ENCODE results near the gene DEDD2.

DEDD2 gene

DNA sequence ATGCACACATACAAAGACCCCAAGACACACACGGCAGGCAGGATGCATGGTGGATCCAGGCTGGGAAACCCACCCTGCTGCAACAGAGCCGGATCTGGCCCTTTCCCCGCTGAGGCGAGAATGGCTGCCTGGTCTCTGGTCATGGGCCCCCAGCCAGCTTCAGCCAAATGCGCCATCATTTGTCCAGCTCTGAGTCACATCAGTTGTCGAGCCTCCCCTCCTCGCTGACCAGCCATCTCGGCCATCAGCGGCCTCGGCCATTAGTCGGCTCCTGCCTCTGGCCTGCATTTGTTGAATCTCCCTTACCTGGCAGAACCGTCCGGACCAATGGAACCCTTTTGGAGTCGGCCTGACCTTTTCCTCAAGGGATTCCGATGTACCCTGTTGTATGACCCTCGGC lies 46.8 kb downstream of the DEDD2 start:
- DNase-seq (ENCODE audit: low read depth in 2 of 2) = no peak

- DNase-seq (ENCODE audit: low read depth in 2 of 2) = no peak
These were observed 47.7 kb downstream of the DEDD2 start for GRCh38 chr19:42169486-42170413.

DNA sequence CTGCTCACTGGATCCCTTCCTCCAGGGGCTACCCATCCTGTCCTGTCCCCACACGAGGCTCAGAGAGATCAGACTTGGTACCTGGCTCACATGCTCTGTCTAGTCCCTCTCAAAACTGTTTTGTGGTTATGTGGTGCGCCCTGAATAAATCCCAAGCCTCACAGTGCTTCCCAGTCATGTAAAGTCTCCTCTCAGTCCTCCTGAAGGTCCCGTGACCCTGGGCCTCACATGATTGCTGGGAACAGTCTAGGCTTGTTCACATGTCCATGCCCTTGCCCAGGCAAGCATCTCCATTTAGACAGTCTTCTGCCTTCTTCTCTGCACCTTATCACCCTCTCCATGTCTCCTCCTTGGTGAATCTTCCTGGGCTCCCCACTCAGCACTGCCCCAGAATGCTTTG lies 49.3 kb downstream of the DEDD2 start:
- DNase-seq (ENCODE audit: low read depth in 2 of 2) = no peak

GRCh38 chr19:42166316-42166715 lies 51.2 kb downstream of the DEDD2 start:
- no peak for DNase-seq (ENCODE audit: low read depth in 2 of 2)

GRCh38 chr19:42165146-42165545 lies 52.3 kb downstream of the DEDD2 start:
- no peak for DNase-seq (ENCODE audit: low read depth in 2 of 2)

DNA sequence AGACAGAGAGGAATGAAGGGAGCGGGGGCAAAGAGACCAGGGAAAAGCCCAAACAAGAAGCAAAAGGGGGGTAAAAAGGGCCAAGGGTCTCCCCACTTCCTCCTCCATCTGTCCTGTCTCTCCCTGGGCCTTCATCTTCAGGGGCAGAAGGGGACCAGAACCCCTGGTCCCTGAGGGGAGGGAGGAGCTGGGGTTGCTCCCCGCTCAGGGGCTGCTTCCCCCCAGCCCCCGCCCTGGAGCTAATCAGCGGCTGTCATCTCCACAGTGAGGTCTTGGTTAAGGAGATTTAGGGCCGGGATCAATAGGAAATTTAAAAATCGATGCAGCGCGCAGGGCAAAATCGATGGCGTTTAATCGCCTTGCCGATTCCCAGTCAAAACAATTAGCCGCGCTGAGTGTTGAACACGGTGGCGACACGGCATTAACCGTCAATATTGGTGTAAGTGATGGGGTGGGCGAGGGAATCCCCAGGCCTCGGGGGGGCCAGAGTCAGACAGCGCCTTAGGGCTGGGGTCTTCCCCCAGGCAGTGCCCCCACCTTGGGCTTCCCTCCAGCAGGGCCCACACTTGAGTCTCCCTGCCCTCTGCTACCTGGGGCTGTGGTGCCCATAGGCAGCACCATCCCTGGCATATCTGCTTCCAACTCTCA lies 55.7 kb downstream of the DEDD2 start:
- DNase-seq (ENCODE audit: low read depth in 2 of 2) = no peak

- DNase-seq (ENCODE audit: low read depth in 2 of 2) = no peak
These were observed 57.5 kb downstream of the DEDD2 start for GRCh38 chr19:42159942-42160341.

DNA sequence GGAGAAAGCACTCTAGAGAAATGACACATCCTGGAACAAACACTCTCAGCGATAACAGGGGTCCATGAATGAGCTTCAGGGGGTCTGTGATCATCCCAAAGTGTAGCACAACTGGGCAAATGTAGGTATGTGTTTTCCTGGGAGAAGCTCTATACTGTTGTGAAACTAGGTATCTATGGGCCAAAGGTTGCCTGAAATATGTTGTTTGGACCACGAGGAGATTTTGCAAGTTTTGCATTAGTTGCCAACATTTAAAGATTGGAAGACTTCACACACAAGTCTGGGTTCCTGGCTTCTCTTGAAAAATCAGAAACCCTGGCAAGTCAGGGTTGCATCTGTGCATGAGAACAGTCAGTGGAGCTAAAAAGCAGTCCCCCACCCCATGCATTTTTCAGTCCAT lies 58.6 kb downstream of the DEDD2 start:
- no peak for DNase-seq (ENCODE audit: low read depth in 2 of 2)

DNA sequence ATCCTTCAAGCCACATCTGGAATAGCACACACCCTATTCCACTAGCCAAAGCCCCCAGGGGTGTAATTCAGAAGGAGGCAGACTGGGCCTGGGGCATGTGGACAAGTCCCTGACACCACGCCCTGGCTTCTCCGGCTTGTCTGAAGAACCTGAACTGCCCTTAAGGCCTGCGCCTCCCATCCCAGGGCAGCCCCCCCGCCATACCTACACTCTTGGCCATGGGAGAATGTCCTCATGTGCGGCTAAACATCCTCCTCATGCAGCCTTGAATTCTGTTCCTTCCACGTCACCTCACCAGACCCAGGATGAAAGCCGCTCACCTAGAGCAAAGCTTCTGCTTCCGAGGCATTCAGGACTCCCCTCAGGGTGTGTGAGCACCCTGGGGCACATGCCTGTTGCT lies 60.9 kb downstream of the DEDD2 start:
- no peak for DNase-seq (ENCODE audit: low read depth in 2 of 2)

- DNase-seq (ENCODE audit: low read depth in 2 of 2) = no peak
These were observed 61.7 kb downstream of the DEDD2 start for GRCh38 chr19:42155796-42156195.

- DNase-seq (ENCODE audit: low read depth in 2 of 2) = no peak
These were observed 62.8 kb downstream of the DEDD2 start for GRCh38 chr19:42154471-42155323.

DNA sequence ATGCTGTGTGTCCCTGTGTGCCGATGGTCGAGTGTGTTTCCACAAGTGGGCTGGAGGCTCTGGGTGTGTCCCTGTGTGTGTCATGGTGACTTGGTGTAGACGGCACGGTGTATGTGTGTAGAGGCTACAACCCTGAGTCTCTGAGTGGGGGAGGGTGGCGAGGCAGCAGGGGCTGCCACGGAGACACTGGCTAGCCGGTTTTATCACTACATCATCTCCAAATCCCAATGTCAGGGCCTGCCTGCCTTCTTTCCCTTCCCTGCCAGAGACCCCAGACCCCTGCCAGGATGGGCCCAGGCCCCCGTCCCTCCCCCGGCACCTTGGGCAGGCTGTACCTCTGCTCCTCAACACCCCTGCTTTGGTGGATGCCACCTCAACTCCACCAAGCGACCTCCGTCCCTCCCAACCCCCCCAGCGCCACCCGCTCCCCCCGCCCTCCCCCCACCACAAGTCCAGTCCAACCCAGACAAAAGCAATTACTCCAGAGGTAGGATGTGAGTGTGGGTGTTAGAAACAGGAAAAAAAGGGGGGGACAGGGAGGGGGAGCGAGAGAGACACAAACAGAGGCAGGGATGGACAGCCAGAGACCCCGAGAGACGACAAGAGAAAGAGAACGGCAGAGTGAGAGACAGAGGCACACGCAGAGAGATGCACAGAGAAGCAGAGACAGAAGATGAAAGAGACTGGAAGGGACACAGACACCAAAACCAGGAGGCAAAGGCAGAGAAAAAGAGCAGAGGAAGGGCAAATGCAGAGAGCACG lies 63.6 kb downstream of the DEDD2 start:
- no peak for DNase-seq (ENCODE audit: low read depth in 2 of 2)

DNA sequence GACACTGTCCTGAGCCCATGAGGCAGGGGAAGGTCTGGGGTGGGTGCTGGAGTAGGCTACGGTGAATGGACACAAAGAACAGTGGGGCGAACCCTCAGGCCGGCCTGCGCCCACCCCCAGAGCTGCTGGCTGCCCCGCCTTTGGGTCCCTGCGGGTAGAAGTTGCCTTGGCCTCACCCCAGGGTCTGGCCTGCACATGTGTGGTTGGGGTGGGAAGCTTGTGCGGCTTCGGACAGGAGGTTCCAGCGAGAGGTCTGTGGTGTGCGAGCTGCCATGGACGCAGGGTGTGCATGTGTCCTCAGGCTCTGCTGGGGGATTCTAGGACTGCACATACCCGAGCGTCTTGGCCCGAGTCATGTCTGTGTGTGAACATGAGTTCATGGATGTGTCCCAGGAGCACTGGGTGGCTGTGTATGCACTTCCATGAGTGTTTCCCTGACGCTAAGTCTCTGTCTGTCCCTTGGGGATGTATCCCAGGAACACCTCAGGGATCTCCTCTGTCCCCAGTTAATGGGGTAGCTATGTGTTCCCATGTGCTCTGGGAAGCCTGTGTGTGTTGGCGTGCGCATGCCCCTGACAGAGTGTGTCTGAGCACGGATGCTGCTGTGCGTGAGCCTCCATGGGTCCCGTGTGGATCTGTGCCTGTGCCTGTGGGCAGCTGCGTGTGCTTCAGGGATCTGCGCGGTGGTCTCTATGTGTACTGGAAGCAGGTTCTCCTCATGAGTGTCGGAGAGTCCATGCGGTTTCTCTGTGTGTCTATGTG lies 64.4 kb downstream of the DEDD2 start:
- no peak for DNase-seq (ENCODE audit: low read depth in 2 of 2)

GRCh38 chr19:42151782-42152684 lies 65.4 kb downstream of the DEDD2 start:
- DNase-seq (ENCODE audit: low read depth in 2 of 2) = no peak

DNA sequence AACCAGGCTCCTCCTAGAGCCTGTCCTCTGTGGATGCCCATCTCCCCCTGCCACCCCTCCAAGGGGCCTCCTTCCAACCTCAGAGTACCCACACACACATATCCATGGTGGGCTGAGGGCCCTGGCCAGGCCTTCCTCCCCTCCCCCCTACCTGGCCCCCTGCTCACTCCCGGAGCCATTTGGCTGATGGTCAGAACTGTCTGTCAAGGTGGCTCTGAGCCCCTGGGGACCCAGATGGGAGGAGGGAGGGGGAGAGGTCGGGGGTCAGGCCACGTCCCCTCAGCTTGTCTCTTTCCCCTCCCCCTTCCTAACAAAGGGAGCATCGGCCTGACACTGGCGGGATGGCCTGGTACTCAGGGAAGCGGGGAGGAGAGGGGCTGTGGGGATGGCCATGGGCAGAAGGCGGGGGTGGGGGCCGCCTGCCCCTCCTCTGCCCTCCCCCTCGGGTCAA lies 66.5 kb downstream of the DEDD2 start:
- DNase-seq (ENCODE audit: low read depth in 2 of 2) = no peak

- no peak for DNase-seq (ENCODE audit: low read depth in 2 of 2)
These were observed 67.1 kb downstream of the DEDD2 start for GRCh38 chr19:42150364-42150763.

GRCh38 chr19:42149447-42150202 lies 67.9 kb downstream of the DEDD2 start:
- no peak for DNase-seq (ENCODE audit: low read depth in 2 of 2)
